Smooth muscle cell (in vitro differentiated cells): Measurements from ENCODE around the gene MS4A10. TPM values are rescaled to one million over a fixed set of nuclear protein-coding genes. Genes with fewer than 3 reads are reported as not detected.

Experiments
- DNase-seq: peaks from one replicate; lab custom pipeline; 2025; ENCODE audit not compliant: unreplicated experiment; lab: John Stamatoyannopoulos, UW
- H2AFZ ChIP-seq: fragments of 200-600 bp; sonication (generic); 2 replicates; pipeline ENCODE4 v1.6.0; 2016; ENCODE audit warnings: antibody characterized with exemption, low read depth, mild to moderate bottlenecking
- H3F3A ChIP-seq: fragments of 200-600 bp; sonication (generic); 2 replicates; pipeline ENCODE4 v1.6.0; 2017; ENCODE audit warnings: antibody characterized with exemption, low read depth
- H3K27ac ChIP-seq: fragments of 200-600 bp; sonication (generic); 2 replicates; pipeline ENCODE4 v1.5.1; 2016; ENCODE audit warnings: low read depth, mild to moderate bottlenecking
- H3K27me3 ChIP-seq: fragments of 200-600 bp; sonication (generic); 2 replicates; pipeline ENCODE4 v1.6.1; 2016; ENCODE audit warnings: low read depth, mild to moderate bottlenecking
- H3K36me3 ChIP-seq: fragments of 200-600 bp; sonication (generic); 2 replicates; pipeline ENCODE4 v1.5.1; 2016; ENCODE audit warnings: low read depth
- H3K4me1 ChIP-seq: fragments of 200-600 bp; sonication (generic); 2 replicates; pipeline ENCODE4 v1.5.1; 2016; ENCODE audit warnings: low read depth
- H3K4me2 ChIP-seq: fragments of 200-600 bp; sonication (generic); 2 replicates; pipeline ENCODE4 v1.6.0; 2016; ENCODE audit warnings: mild to moderate bottlenecking
- H3K4me3 ChIP-seq: fragments of 200-600 bp; sonication (generic); 2 replicates; pipeline ENCODE4 v1.5.1; 2016; ENCODE audit warnings: mild to moderate bottlenecking
- H3K79me2 ChIP-seq: fragments of 200-600 bp; sonication (generic); 2 replicates; pipeline ENCODE4 v1.6.0; 2016; ENCODE audit warnings: low read depth, mild to moderate bottlenecking
- H3K9ac ChIP-seq: fragments of 200-600 bp; sonication (generic); 2 replicates; pipeline ENCODE4 v1.6.0; 2016; ENCODE audit warnings: low read depth
- H3K9me3 ChIP-seq: fragments of 200-600 bp; sonication (generic); replicated peaks from 2 replicates; pipeline ENCODE4 v1.5.1; 2016; ENCODE audit warnings: low read depth
- H4K20me1 ChIP-seq: fragments of 200-600 bp; sonication (generic); 2 replicates; pipeline ENCODE4 v1.6.0; 2016; ENCODE audit warnings: low read depth
- CTCF ChIP-seq: fragments of 200-600 bp; sonication (generic); IDR thresholded peaks from 2 replicates; pipeline ENCODE4 v1.5.1; 2017; ENCODE audit warnings: borderline replicate concordance, mild to moderate bottlenecking, antibody characterized with exemption; ENCODE audit not compliant: insufficient read depth, poor library complexity, severe bottlenecking
- WGBS: methylation state at CpG from one replicate; pipeline ENCODE4 v1.1.7; 2016; ENCODE audit warnings: low lambda C conversion rate; 5-methylcytosine and 5-hydroxymethylcytosine counted together
- polyA plus RNA-seq: library from polyadenylated mRNA; unstranded; fragments of >200 nt; fragmentation: Nextera tagmentation; extraction: Ambion mirVana; gene quantifications from 2 replicates; pipeline ENCODE4 v1.2.1, GENCODE V29; 2016
- total RNA-seq: library from RNA; depleted of rRNA; stranded (reverse); fragments of >200 nt; gene quantifications from 2 replicates; pipeline ENCODE4 v1.2.3, GENCODE V29; 2014

MS4A10 gene
- total and polyA plus RNA-seq, 2 experiments from 2014 or later = not detected

- Histone ChIP-seq H2AFZ (no peak overlapping the region), H3K27me3 (no peaks in the 10 kb centered on the region), H3K9ac (no peak overlapping the region), H3K4me1 (no peaks in the 10 kb centered on the region), H3K27ac (no peak overlapping the region), H3K79me2 (no peaks in the 10 kb centered on the region), H3K4me3 (no peak overlapping the region), H3K9me3 (peaks cover 8% of the 10 kb centered on the region), H4K20me1 (no peaks in the 10 kb centered on the region), H3K36me3 (no peaks in the 10 kb centered on the region), H3F3A (no peaks in the 10 kb centered on the region), H3K4me2 (no peak overlapping the region)
- no peak for TF ChIP-seq CTCF
- 92% methylated on average over 1 of the region's 1 CpG for WGBS
- DNase-seq = no peak
Observed at GRCh38 chr11:60813324-60813723, 28.2 kb downstream of the MS4A10 start.

DNA sequence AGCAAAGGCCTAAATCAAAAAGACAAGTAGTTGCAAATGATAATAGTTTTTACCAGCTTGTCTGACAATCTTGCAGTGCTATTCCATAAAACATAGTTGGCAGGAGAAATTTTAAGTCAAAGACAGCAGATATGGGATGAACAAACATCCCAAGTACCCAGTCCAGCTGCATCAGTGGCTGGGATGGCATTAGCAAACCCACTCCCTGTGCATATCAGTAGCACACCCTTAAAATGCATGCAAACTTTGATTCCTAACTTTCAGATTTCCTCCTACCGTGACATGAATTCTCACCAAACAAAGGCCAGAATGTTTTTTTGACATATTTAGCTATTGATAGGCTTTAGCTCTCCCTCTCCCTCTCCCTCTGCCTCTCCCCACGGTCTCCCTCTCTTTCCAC is 29.0 kb downstream of the MS4A10 start:
- Histone ChIP-seq H3K27me3 (no peaks in the 10 kb centered on the region), H3K4me1 (no peaks in the 10 kb centered on the region), H3K4me3 (no peak overlapping the region), H3K79me2 (no peaks in the 10 kb centered on the region), H3K9ac (no peak overlapping the region), H2AFZ (no peak overlapping the region), H3K27ac (no peak overlapping the region), H4K20me1 (no peaks in the 10 kb centered on the region), H3K36me3 (no peaks in the 10 kb centered on the region), H3F3A (no peaks in the 10 kb centered on the region), H3K9me3 (peaks cover 8% of the 10 kb centered on the region), H3K4me2 (no peak overlapping the region)
- no peak for DNase-seq
- WGBS = 71% methylated on average over 2 of the region's 2 CpGs
- TF ChIP-seq CTCF = no peak

DNA sequence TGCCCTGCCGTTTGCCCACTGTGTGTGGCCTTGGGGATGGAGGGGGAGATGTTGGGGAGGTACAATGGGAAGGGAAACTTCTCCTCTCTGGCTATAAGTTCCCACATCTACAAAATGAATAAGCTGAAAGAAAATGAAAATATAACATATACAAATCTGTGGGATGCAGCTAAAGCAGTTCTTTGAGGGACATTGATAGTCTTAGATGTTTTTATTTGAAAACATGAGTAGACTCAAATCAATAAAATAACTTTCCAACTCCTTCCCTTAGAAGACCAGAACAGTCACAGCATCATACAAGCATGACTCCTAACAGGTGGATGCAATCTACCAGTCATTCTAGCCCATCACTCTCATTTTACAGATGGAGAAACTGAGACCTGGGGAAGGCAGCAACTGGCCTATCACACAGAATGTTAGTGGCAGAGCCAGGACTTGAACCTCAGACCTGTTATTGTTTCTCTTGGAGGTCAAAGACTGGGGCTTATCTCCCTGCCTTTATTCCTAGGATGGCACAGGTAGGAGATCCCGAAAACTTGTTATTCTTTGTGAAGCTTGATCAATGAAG is 31.5 kb downstream of the MS4A10 start:
- Histone ChIP-seq H2AFZ (no peak overlapping the region), H3K27ac (no peak overlapping the region), H4K20me1 (no peaks in the 10 kb centered on the region), H3K4me1 (no peaks in the 10 kb centered on the region), H3K36me3 (no peaks in the 10 kb centered on the region), H3K4me2 (no peak overlapping the region), H3K9me3 (peaks cover 8% of the 10 kb centered on the region), H3K9ac (no peak overlapping the region), H3K27me3 (no peaks in the 10 kb centered on the region), H3F3A (no peaks in the 10 kb centered on the region), H3K79me2 (no peaks in the 10 kb centered on the region), H3K4me3 (no peak overlapping the region)
- no peak for TF ChIP-seq CTCF
- DNase-seq = no peak
- WGBS = 95% methylated on average over 2 of the region's 2 CpGs

DNA sequence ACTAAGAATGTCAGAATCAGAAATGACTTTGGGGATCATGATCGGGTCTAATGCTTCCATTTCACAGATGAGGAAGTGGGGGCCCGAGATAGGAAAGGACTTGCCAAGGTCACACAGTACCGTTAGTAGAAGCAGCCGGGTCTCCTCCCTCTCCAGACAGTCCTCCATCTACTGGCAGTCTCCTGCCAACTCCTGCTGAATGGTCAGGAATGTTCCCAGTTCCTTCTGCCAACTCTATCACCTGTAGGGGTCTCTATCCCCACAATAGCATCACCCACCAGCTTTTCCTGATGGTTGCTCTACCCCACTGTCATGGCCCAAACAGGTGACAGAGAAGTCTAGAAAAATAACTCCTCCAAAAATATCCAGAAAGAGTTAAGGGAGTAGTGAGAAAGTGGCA is 32.9 kb downstream of the MS4A10 start:
- H3K4me3 ChIP-seq = no peak overlapping the region
- DNase-seq = no peak
- no peaks in the 10 kb centered on the region for H3K27me3 ChIP-seq
- H3K79me2 ChIP-seq = no peaks in the 10 kb centered on the region
- TF ChIP-seq CTCF = no peak
- WGBS = 87% methylated on average over 4 of the region's 4 CpGs
- H3K4me1 ChIP-seq = no peaks in the 10 kb centered on the region
- no peak overlapping the region for H2AFZ ChIP-seq
- H3K9me3 ChIP-seq = peaks cover 8% of the 10 kb centered on the region
- H4K20me1 ChIP-seq = no peaks in the 10 kb centered on the region
- no peak overlapping the region for H3K4me2 ChIP-seq
- no peaks in the 10 kb centered on the region for H3F3A ChIP-seq
- H3K36me3 ChIP-seq = no peaks in the 10 kb centered on the region
- no peak overlapping the region for H3K9ac ChIP-seq
- no peak overlapping the region for H3K27ac ChIP-seq
